Hematopoietic multipotent progenitor cell treated with erythropoietin and hydrocortisone succinate and interleukin-3 and kit ligand, for 8 days (in vitro differentiated cells): ENCODE results near the gene DPP3.
"Not testable (repeated sequence)": the region's sequence is repeated elsewhere in the genome, so short reads cannot be mapped to it uniquely, and the experiment has no call there.

Experiments
- DNase-seq: peaks from one replicate; pipeline ENCODE4 v3.0.0-alpha.2; 2015

Gene DPP3

GRCh38 chr11:66539170-66539869 lies 59.1 kb downstream of the DPP3 start:
- DNase-seq, result no peak

GRCh38 chr11:66539870-66540213 lies 59.6 kb downstream of the DPP3 start:
- no peak for DNase-seq

GRCh38 chr11:66540598-66540997 lies 60.4 kb downstream of the DPP3 start:
- DNase-seq, result not testable (repeated sequence)

- no peak for DNase-seq
Observed at GRCh38 chr11:66541892-66542291, 61.7 kb downstream of the DPP3 start.

- no peak for DNase-seq
Observed at GRCh38 chr11:66542362-66542761, 62.1 kb downstream of the DPP3 start.

GRCh38 chr11:66543263-66544107 lies 63.3 kb downstream of the DPP3 start:
- DNase-seq, result peak; percentile 69

- not testable (repeated sequence) for DNase-seq
Observed at GRCh38 chr11:66544952-66545351, 64.7 kb downstream of the DPP3 start.

- DNase-seq, result peak; percentile 97
Observed at GRCh38 chr11:66545701-66546367, 65.6 kb downstream of the DPP3 start, which contains the start of gene ZDHHC24. ZDHHC24 (minus strand) TSS chr11:66546048; CDS start chr11:66546003, 45 bp downstream.

GRCh38 chr11:66546368-66546965 lies 66.2 kb downstream of the DPP3 start, which contains the start of gene ACTN3:
ACTN3 (plus strand) TSS chr11:66546903; CDS start chr11:66546938, 35 bp downstream.
- no peak for DNase-seq

GRCh38 chr11:66546966-66547661 lies 66.9 kb downstream of the DPP3 start:
- no peak for DNase-seq

GRCh38 chr11:66547662-66548009 lies 67.4 kb downstream of the DPP3 start:
- DNase-seq, result no peak

- DNase-seq, result no peak
Observed at GRCh38 chr11:66548041-66548440, 67.8 kb downstream of the DPP3 start.

- no peak for DNase-seq
Observed at GRCh38 chr11:66548774-66549630, 68.8 kb downstream of the DPP3 start.

- DNase-seq, result no peak
Observed at GRCh38 chr11:66549696-66550095, 69.5 kb downstream of the DPP3 start.

- DNase-seq, result no peak
Observed at GRCh38 chr11:66550887-66551286, 70.7 kb downstream of the DPP3 start.

GRCh38 chr11:66554602-66555001 lies 74.4 kb downstream of the DPP3 start:
- no peak for DNase-seq

GRCh38 chr11:66555416-66555815 lies 75.2 kb downstream of the DPP3 start:
- DNase-seq, result no peak

- no peak for DNase-seq
Observed at GRCh38 chr11:66556086-66556485, 75.9 kb downstream of the DPP3 start.

- no peak for DNase-seq
Observed at GRCh38 chr11:66557733-66558326, 77.6 kb downstream of the DPP3 start.
